ENCODE measurements around the gene ELMO2.

The ELMO2 gene

DNA sequence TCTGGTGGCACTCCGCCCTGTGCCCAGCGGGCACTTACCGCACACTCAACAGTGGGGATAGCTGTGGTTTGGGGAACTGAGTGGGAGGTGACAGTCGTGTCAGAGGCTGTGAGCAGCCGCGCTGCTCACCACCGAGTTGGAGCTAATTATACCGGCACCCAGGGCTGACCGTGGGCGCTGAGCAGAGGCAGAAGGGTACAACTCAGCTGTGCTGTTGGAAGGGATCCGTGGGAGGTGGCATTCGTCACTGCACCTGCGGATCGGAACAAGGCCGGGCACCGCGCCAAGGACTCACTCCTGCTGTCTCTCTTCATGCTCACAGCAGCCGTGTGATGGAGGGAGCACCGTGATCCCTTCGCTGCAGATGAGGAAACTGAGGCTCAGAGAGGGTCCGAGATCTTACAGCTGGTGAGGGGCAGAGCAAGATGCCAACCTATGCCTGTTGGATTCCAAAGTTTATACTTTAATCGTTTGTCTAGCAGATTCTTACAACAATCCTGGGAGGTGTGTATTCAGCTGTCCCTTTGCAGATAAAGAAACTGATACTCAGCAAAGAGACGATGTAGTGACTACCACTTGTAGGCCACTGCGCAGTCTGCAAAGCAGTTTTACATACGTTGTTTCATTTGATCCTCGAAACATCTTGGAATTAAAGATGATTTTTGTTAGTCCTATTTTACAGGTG is 713 bp upstream of the ELMO2 start (continued):
- TF ChIP-seq, protein P1, sequence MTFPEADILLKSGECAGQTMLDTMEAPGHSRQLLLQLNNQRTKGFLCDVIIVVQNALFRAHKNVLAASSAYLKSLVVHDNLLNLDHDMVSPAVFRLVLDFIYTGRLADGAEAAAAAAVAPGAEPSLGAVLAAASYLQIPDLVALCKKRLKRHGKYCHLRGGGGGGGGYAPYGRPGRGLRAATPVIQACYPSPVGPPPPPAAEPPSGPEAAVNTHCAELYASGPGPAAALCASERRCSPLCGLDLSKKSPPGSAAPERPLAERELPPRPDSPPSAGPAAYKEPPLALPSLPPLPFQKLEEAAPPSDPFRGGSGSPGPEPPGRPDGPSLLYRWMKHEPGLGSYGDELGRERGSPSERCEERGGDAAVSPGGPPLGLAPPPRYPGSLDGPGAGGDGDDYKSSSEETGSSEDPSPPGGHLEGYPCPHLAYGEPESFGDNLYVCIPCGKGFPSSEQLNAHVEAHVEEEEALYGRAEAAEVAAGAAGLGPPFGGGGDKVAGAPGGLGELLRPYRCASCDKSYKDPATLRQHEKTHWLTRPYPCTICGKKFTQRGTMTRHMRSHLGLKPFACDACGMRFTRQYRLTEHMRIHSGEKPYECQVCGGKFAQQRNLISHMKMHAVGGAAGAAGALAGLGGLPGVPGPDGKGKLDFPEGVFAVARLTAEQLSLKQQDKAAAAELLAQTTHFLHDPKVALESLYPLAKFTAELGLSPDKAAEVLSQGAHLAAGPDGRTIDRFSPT (tag by site-specific recombination; IDR thresholded peaks at IDR 0.05), result peak; percentile 92
- peak; percentile 92 for TF ChIP-seq ZNF335 (tag by site-specific recombination; conservative IDR thresholded peaks at IDR 0.05)

DNA sequence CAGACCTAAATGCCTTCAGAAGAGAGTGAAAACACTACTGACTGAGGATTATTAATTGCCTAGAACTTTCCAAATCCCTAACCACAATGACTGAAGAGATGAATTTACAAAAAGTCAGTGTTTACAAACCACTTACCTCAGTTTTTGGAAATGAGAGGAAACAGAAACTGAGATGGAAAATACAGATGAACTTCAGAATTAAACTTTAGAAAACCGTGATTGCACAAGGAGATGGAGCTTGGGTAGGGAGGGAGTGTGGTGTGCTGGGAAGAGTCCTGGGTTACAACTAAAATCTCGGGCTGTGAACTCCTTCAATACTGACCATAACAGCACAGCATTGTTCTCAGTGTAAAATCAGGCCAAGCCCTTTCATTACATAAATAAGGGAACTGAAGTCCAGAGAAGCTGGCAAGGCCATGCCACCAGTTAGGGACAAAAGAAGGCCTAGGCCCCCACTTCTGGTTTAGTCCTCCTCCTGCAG is 4.0 kb downstream of the ELMO2 start:
- H3K4me1 ChIP-seq (ENCODE audit: control insufficient read depth, insufficient read depth, low read length), result peaks cover 6% of the 10 kb centered on the region
- TF ChIP-seq, protein P2, sequence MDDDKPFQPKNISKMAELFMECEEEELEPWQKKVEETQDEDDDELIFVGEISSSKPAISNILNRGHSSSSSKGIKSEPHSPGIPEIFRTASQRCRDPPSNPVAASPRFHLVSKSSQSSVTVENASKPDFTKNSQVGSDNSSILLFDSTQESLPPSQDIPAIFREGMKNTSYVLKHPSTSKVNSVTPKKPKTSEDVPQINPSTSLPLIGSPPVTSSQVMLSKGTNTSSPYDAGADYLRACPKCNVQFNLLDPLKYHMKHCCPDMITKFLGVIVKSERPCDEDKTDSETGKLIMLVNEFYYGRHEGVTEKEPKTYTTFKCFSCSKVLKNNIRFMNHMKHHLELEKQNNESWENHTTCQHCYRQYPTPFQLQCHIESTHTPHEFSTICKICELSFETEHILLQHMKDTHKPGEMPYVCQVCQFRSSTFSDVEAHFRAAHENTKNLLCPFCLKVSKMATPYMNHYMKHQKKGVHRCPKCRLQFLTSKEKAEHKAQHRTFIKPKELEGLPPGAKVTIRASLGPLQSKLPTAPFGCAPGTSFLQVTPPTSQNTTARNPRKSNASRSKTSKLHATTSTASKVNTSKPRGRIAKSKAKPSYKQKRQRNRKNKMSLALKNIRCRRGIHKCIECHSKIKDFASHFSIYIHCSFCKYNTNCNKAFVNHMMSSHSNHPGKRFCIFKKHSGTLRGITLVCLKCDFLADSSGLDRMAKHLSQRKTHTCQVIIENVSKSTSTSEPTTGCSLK (tag by site-specific recombination; IDR thresholded peaks at IDR 0.05), result no peak
- TF ChIP-seq, protein P3, sequence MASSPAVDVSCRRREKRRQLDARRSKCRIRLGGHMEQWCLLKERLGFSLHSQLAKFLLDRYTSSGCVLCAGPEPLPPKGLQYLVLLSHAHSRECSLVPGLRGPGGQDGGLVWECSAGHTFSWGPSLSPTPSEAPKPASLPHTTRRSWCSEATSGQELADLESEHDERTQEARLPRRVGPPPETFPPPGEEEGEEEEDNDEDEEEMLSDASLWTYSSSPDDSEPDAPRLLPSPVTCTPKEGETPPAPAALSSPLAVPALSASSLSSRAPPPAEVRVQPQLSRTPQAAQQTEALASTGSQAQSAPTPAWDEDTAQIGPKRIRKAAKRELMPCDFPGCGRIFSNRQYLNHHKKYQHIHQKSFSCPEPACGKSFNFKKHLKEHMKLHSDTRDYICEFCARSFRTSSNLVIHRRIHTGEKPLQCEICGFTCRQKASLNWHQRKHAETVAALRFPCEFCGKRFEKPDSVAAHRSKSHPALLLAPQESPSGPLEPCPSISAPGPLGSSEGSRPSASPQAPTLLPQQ (tag by site-specific recombination; IDR thresholded peaks at IDR 0.05), result no peak
- no peak for TF ChIP-seq SP2 (tag by site-specific recombination; IDR thresholded peaks at IDR 0.05)
- TF ChIP-seq ZNF239 (tag by site-specific recombination; IDR thresholded peaks at IDR 0.05), result no peak
- TF ChIP-seq ZNF292 (tag by site-specific recombination; IDR thresholded peaks at IDR 0.05; ENCODE audit: borderline replicate concordance, low read depth), result no peak
- TF ChIP-seq ZNF211 (tag by site-specific recombination; IDR thresholded peaks at IDR 0.05; ENCODE audit: low read depth), result no peak
- no peak for TF ChIP-seq GFI1B (tag by site-specific recombination; IDR thresholded peaks at IDR 0.05)
- TF ChIP-seq, protein P4, sequence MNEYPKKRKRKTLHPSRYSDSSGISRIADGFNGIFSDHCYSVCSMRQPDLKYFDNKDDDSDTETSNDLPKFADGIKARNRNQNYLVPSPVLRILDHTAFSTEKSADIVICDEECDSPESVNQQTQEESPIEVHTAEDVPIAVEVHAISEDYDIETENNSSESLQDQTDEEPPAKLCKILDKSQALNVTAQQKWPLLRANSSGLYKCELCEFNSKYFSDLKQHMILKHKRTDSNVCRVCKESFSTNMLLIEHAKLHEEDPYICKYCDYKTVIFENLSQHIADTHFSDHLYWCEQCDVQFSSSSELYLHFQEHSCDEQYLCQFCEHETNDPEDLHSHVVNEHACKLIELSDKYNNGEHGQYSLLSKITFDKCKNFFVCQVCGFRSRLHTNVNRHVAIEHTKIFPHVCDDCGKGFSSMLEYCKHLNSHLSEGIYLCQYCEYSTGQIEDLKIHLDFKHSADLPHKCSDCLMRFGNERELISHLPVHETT (tag by site-specific recombination; IDR thresholded peaks at IDR 0.05), result no peak
- no peak for TF ChIP-seq SCRT2 (tag by site-specific recombination; IDR thresholded peaks at IDR 0.05)
- no peak for TF ChIP-seq ZNF549 (tag by site-specific recombination; IDR thresholded peaks at IDR 0.05)
- TF ChIP-seq, protein P5, sequence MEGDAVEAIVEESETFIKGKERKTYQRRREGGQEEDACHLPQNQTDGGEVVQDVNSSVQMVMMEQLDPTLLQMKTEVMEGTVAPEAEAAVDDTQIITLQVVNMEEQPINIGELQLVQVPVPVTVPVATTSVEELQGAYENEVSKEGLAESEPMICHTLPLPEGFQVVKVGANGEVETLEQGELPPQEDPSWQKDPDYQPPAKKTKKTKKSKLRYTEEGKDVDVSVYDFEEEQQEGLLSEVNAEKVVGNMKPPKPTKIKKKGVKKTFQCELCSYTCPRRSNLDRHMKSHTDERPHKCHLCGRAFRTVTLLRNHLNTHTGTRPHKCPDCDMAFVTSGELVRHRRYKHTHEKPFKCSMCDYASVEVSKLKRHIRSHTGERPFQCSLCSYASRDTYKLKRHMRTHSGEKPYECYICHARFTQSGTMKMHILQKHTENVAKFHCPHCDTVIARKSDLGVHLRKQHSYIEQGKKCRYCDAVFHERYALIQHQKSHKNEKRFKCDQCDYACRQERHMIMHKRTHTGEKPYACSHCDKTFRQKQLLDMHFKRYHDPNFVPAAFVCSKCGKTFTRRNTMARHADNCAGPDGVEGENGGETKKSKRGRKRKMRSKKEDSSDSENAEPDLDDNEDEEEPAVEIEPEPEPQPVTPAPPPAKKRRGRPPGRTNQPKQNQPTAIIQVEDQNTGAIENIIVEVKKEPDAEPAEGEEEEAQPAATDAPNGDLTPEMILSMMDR (tag by site-specific recombination; IDR thresholded peaks at IDR 0.05), result no peak
- CTCF ChIA-PET, result interaction anchor here (0.8 to 3.1 kb wide), 3 partner anchors 13 to 53 kb away, joined by 3 to 8 read pairs (median 3); no protein-coding TSS in a partner anchor
- no peak overlapping the region for H3K27ac ChIP-seq (ENCODE audit: extremely low read depth, low read depth, low read length)
- POLR2A ChIA-PET, result interaction anchor here (0.8 kb wide), 1 partner anchor 38 kb away, joined by 3 read pairs; no protein-coding TSS in a partner anchor
- peaks cover 0 to 24% of the 10 kb centered on the region in 2 experiments; a peak in 2 of 3 replicates for H3K36me3 ChIP-seq (ENCODE audit: control insufficient read depth in 2 of 2, insufficient read depth in 1 of 2, low read length in 2 of 2)
- no peaks in the 10 kb centered on the region for H3K9me3 ChIP-seq (ENCODE audit: control insufficient read depth, insufficient read depth, low read depth, low read length)
- no peak overlapping the region for H3K4me3 ChIP-seq (ENCODE audit: low read depth, low read length)

All from HEK293 (cell line).